Lower leg skin (tissue), 4 donors: Measurements from ENCODE around the gene LIN9. TPM values are rescaled to one million over a fixed set of nuclear protein-coding genes. Genes with fewer than 3 reads are reported as not detected.

Source experiments
- DNase-seq, 2 donors: peaks; one replicate each; pipeline ENCODE4 v3.0.0-alpha.2; 2019; ENCODE audit warnings: low spot score in 2 of 2
- H3K4me3 ChIP-seq: fragments of 200-600 bp; sonication (generic); 2 replicates; pipeline ENCODE4 v1.5.1; 2017; ENCODE audit warnings: mild to moderate bottlenecking, low read depth; ENCODE audit not compliant: poor library complexity, severe bottlenecking
- POLR2A ChIP-seq, 2 donors: fragments of 450-650 bp; IDR thresholded peaks; one replicate each; pipeline ENCODE4 v1.6.1; 2016 to 2017; ENCODE audit warnings: antibody characterized with exemption in 2 of 2, mild to moderate bottlenecking in 1 of 2, moderate library complexity in 1 of 2
- WGBS, 2 donors: methylation state at CpG; one replicate each; pipeline ENCODE4 v1.1.5; 2018; 5-methylcytosine and 5-hydroxymethylcytosine counted together
- intact Hi-C: fragments of 100-400 bp; cut with DNase I; formaldehyde crosslinking; loops from one replicate; pipeline ENCODE4 v1.15.0; 2023; ENCODE audit warnings: low total_unique reads
- total RNA-seq, 4 donors: library from RNA; depleted of rRNA; stranded (reverse); fragments of >200 nt; gene quantifications; one replicate each; pipeline ENCODE4 v1.1.0, GENCODE V29; 2016
- TF ChIP-seq, protein P1 (sequence below), 3 donors: fragments of 450-650 bp; IDR thresholded peaks; one replicate each; pipeline ENCODE4 v1.5.1; 2016; ENCODE audit warnings: antibody characterized with exemption in 3 of 3, mild to moderate bottlenecking in 3 of 3, moderate library complexity in 2 of 3

The LIN9 gene
- total RNA-seq, 4 donors from 2014 or later: 3.8 to 5.7 (median 4.9) TPM

DNA sequence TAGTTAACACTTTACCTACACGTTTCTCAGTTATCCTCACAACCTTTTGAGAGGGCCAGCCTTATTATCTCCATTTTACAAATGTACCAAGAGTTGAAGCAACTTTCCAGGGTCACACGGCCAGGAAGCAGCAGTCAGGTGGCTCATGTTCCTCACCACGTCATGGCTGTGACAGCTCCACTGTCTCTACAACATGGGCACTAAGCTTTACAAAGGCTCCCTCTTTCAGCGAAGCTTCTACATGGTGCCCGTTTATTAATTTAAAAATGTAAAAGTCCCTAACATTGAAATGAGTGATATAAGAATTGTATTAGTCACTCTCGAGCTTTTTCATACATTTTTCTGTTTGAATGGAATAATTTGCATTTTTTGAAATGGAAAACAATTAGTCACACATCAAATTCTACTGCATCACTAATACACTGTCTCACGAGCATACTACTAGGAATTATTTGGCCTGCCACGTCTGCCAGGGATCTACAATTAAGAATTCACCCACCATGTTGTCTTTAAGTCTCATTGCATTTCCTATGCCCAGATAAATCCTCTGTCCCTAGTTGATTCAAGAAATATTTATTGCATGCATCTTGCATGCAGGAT is 28.4 kb upstream of the LIN9 start:
- intact Hi-C loops: no loop called here
- WGBS, 2 donors: 71 to 74% methylated on average over 8 of the region's 8 CpGs
- H3K4me3 ChIP-seq: no peak overlapping the region
- TF ChIP-seq, protein P1, sequence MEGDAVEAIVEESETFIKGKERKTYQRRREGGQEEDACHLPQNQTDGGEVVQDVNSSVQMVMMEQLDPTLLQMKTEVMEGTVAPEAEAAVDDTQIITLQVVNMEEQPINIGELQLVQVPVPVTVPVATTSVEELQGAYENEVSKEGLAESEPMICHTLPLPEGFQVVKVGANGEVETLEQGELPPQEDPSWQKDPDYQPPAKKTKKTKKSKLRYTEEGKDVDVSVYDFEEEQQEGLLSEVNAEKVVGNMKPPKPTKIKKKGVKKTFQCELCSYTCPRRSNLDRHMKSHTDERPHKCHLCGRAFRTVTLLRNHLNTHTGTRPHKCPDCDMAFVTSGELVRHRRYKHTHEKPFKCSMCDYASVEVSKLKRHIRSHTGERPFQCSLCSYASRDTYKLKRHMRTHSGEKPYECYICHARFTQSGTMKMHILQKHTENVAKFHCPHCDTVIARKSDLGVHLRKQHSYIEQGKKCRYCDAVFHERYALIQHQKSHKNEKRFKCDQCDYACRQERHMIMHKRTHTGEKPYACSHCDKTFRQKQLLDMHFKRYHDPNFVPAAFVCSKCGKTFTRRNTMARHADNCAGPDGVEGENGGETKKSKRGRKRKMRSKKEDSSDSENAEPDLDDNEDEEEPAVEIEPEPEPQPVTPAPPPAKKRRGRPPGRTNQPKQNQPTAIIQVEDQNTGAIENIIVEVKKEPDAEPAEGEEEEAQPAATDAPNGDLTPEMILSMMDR (IDR thresholded peaks at IDR 0.05): no peak
- TF ChIP-seq POLR2A (IDR thresholded peaks at IDR 0.05): no peak
- no peak for DNase-seq

GRCh38 chr1:226335661-226336060 is 26.7 kb upstream of the LIN9 start:
- TF ChIP-seq, protein P1 (IDR thresholded peaks at IDR 0.05): no peak
- no peak for TF ChIP-seq POLR2A (IDR thresholded peaks at IDR 0.05)
- WGBS, 2 donors: 57 to 77% methylated on average over 1 of the region's 1 CpG
- intact Hi-C loops: no loop called here
- no peak overlapping the region for H3K4me3 ChIP-seq
- no peak for DNase-seq

DNA sequence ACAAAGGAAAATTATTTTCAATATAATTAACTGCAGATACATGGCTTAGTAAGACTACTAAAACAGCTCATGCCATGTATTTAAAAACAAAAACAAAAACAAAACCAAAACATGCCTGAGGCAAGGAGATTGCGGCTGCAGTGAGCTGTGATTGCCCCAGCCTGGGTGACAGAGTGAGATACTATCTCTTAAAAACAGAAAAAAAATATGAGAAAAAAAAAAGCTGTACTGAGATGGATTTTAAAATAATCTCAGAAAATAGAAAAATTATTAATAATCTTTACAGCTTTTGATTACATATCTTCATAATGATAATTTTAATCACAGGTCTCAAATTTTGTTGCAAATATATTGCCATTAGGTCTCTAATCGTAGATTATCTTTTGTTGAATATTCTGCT is 24.0 kb upstream of the LIN9 start:
- intact Hi-C loops: no loop called here
- no peak overlapping the region for H3K4me3 ChIP-seq
- no peak for DNase-seq
- no peak for TF ChIP-seq POLR2A (IDR thresholded peaks at IDR 0.05)
- TF ChIP-seq, protein P1 (IDR thresholded peaks at IDR 0.05): no peak
- 38 to 42% methylated on average over 2 of the region's 2 CpGs for WGBS, 2 donors

DNA sequence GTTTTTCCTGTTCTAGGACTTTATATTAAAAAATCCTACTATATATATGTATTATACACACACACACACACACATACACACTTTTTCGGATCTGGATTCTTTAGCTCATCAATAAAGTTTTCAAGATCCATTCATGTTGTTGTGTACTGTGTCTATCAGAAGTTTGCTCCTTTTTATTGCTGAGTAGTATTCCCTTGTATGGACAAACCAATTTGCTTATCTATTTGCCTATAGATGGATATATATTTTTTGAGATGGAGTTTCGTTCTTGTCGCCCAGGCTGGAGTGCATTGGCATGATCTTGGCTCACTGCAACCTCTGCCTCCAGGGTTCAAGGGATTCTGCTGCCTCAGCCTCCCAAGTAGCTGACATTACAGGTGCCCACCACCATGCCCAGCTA is 20.3 kb upstream of the LIN9 start:
- no peak overlapping the region for H3K4me3 ChIP-seq
- intact Hi-C loops: no loop called here
- TF ChIP-seq, protein P1 (IDR thresholded peaks at IDR 0.05): no peak
- no peak for TF ChIP-seq POLR2A (IDR thresholded peaks at IDR 0.05)
- 89 to 96% methylated on average over 3 of the region's 3 CpGs for WGBS, 2 donors
- peak in 1 of 2 donors; percentile 21 for DNase-seq

GRCh38 chr1:226327761-226328162 is 18.8 kb upstream of the LIN9 start:
- intact Hi-C loops: no loop called here
- DNase-seq: no peak
- 64 to 70% methylated on average over 2 of the region's 2 CpGs for WGBS, 2 donors
- no peak for TF ChIP-seq POLR2A (IDR thresholded peaks at IDR 0.05)
- TF ChIP-seq, protein P1 (IDR thresholded peaks at IDR 0.05): no peak
- no peak overlapping the region for H3K4me3 ChIP-seq

- intact Hi-C loops: no loop called here
- no peak overlapping the region for H3K4me3 ChIP-seq
- peak in 1 of 2 donors; percentile 65 for DNase-seq
- WGBS, 2 donors: 16 to 47% methylated on average over 1 of the region's 1 CpG
- TF ChIP-seq POLR2A (IDR thresholded peaks at IDR 0.05): no peak
- TF ChIP-seq, protein P1 (IDR thresholded peaks at IDR 0.05): no peak
Observed at GRCh38 chr1:226325178-226325577, 16.2 kb upstream of the LIN9 start.
